H1 (cell line): Measurements from ENCODE around the gene MEDAG. TPM values are rescaled to one million over a fixed set of nuclear protein-coding genes. Genes with fewer than 3 reads are reported as not detected.

Experiments used
- BRCA1 ChIP-seq: IDR thresholded peaks from 2 replicates; pipeline ENCODE4 v1.6.1; 2012; ENCODE audit warnings: low read depth, low read length, improper control_type of control experiment
- SAP30 ChIP-seq: fragments of 300-600 bp; sonication (generic); IDR thresholded peaks from 2 replicates; pipeline ENCODE4 v1.7.1; 2012; ENCODE audit warnings: low read length, moderate library complexity, mild to moderate bottlenecking, inconsistent platforms; ENCODE audit not compliant: insufficient read depth, insufficient replicate concordance
- polyA plus RNA-seq, 7 experiments: library from polyadenylated mRNA; depleted of rRNA in 3 of 7; stranded (reverse) in 5 of 7; unstranded in 2 of 7; fragments of >200 nt in 5 of 7; fragments of 200-250 nt in 2 of 7; gene quantifications; 1 replicate in 5 of 7; 2 replicates in 1 of 7; 4 replicates in 1 of 7; pipeline versions ENCODE4 v1.2.1 to v1.2.3, GENCODE V29; 2011 to 2013; ENCODE audit warnings: missing spikeins in 2 of 7, mixed read lengths in 2 of 7
- total RNA-seq: library from RNA; stranded (reverse); fragmentation: NEBNext Ultra II Directional; extraction: Animal tissue kit (Norgen Biotek cat#: 25700); gene quantifications from 2 replicates; pipeline ENCODE4 v1.2.1, GENCODE V29; 2021

The MEDAG gene
- total and polyA plus RNA-seq, 2 of the 8 experiments (the other 6 are each of a cell fraction or from before 2014, with no cell fraction given) = 2.1 to 3.1 TPM

- TF ChIP-seq SAP30 (no peak), BRCA1 (no peak)
Measured at GRCh38 chr13:30873499-30873898, 32.6 kb upstream of the MEDAG start (continued).
